ENCODE results near the gene B3GALT5. TPM values are rescaled to one million over a fixed set of nuclear protein-coding genes. Genes with fewer than 3 reads are reported as not detected.

B3GALT5 gene
- total RNA-seq, 2 donors from 2014 or later: 0.14 TPM; not detected in 1

GRCh38 chr21:39645331-39645730, 32.6 kb downstream of the B3GALT5 start:
- peaks cover 3% of the 10 kb centered on the region for H3K27me3 ChIP-seq (replicated peaks; ENCODE audit: insufficient read depth)
- no peak overlapping the region for H3K4me3 ChIP-seq
- no peaks in the 10 kb centered on the region for H3K36me3 ChIP-seq
- no peak for TF ChIP-seq CTCF (IDR thresholded peaks at IDR 0.05)
- ATAC-seq (ENCODE audit: insufficient number of reproducible peaks, low FRiP score, low read depth) (no peak), DNase-seq (ENCODE audit: low spot score) (no peak)
- H3K4me1 ChIP-seq (ENCODE audit: control insufficient read depth in 1 of 2, low read depth in 2 of 2): no peaks in the 10 kb centered on the region
- no peak overlapping the region for H3K27ac ChIP-seq
- H3K9me3 ChIP-seq: no peaks in the 10 kb centered on the region

- Histone ChIP-seq H3K4me3 (no peak overlapping the region), H3K4me1 (ENCODE audit: control insufficient read depth in 1 of 2, low read depth in 2 of 2) (no peaks in the 10 kb centered on the region), H3K27ac (no peak overlapping the region), H3K27me3 (replicated peaks; ENCODE audit: insufficient read depth) (no peaks in the 10 kb centered on the region), H3K9me3 (no peaks in the 10 kb centered on the region), H3K36me3 (no peaks in the 10 kb centered on the region)
- no peak for TF ChIP-seq CTCF (IDR thresholded peaks at IDR 0.05)
- DNase-seq (ENCODE audit: low spot score) (no peak), ATAC-seq (ENCODE audit: insufficient number of reproducible peaks, low FRiP score, low read depth) (no peak)
These were observed 34.7 kb downstream of the B3GALT5 start for GRCh38 chr21:39647476-39647875.

GRCh38 chr21:39648879-39649278, 36.1 kb downstream of the B3GALT5 start:
- ATAC-seq (ENCODE audit: insufficient number of reproducible peaks, low FRiP score, low read depth): no peak
- DNase-seq (ENCODE audit: low spot score): no peak
- Histone ChIP-seq H3K4me1 (ENCODE audit: control insufficient read depth in 1 of 2, low read depth in 2 of 2) (no peaks in the 10 kb centered on the region), H3K36me3 (no peaks in the 10 kb centered on the region), H3K27ac (no peak overlapping the region), H3K9me3 (peaks cover 7% of the 10 kb centered on the region), H3K27me3 (replicated peaks; ENCODE audit: insufficient read depth) (no peaks in the 10 kb centered on the region), H3K4me3 (no peak overlapping the region)
- TF ChIP-seq CTCF (IDR thresholded peaks at IDR 0.05): no peak

GRCh38 chr21:39649526-39649925, 36.8 kb downstream of the B3GALT5 start:
- ATAC-seq (ENCODE audit: insufficient number of reproducible peaks, low FRiP score, low read depth): no peak
- Histone ChIP-seq H3K4me1 (ENCODE audit: control insufficient read depth in 1 of 2, low read depth in 2 of 2) (no peaks in the 10 kb centered on the region), H3K36me3 (no peaks in the 10 kb centered on the region), H3K27me3 (replicated peaks; ENCODE audit: insufficient read depth) (no peaks in the 10 kb centered on the region), H3K9me3 (peaks cover 7% of the 10 kb centered on the region), H3K27ac (no peak overlapping the region), H3K4me3 (no peak overlapping the region)
- no peak for DNase-seq (ENCODE audit: low spot score)
- no peak for TF ChIP-seq CTCF (IDR thresholded peaks at IDR 0.05)

- peaks cover 7% of the 10 kb centered on the region for H3K9me3 ChIP-seq
- no peak overlapping the region for H3K4me3 ChIP-seq
- no peak overlapping the region for H3K27ac ChIP-seq
- DNase-seq (ENCODE audit: low spot score) (no peak), ATAC-seq (ENCODE audit: insufficient number of reproducible peaks, low FRiP score, low read depth) (no peak)
- H3K27me3 ChIP-seq (replicated peaks; ENCODE audit: insufficient read depth): no peaks in the 10 kb centered on the region
- TF ChIP-seq CTCF (IDR thresholded peaks at IDR 0.05): no peak
- H3K4me1 ChIP-seq (ENCODE audit: control insufficient read depth in 1 of 2, low read depth in 2 of 2): no peaks in the 10 kb centered on the region
- H3K36me3 ChIP-seq: no peaks in the 10 kb centered on the region
These were observed 37.6 kb downstream of the B3GALT5 start for GRCh38 chr21:39650306-39650705.

All from thoracic aorta (tissue), 2 donors.